GM21515 (cell line): Measurements from ENCODE around the gene MYH9.
"Not testable (repeated sequence)": the region's sequence is repeated elsewhere in the genome, so short reads cannot be mapped to it uniquely, and the experiment has no call there.

Experiments
- ATAC-seq: cut with Tn5 transposase; IDR thresholded peaks from one replicate; pipeline ENCODE4 v1.9.1; 2021; ENCODE audit not compliant: unreplicated experiment

MYH9 gene

DNA sequence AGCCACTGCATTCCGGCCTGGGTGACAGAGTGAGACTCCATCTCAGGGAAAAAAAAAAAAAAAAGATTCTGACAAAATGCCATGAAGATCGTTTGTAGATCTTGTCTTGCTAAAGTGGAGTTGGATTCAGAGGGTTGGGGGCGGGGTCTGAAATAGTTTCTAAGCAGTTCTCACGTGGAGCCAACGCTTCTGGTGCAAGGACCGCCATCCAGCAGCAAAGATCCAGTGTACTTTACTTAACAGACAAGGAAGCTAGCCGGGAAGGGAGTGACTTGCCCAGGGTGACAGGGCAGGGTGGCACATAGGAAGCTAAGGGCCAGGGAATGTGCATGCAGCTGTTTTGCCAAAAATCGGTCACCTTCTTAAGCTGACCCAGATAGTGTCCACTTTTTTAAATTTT lies 107.4 kb downstream of the MYH9 start:
- no peak for ATAC-seq

DNA sequence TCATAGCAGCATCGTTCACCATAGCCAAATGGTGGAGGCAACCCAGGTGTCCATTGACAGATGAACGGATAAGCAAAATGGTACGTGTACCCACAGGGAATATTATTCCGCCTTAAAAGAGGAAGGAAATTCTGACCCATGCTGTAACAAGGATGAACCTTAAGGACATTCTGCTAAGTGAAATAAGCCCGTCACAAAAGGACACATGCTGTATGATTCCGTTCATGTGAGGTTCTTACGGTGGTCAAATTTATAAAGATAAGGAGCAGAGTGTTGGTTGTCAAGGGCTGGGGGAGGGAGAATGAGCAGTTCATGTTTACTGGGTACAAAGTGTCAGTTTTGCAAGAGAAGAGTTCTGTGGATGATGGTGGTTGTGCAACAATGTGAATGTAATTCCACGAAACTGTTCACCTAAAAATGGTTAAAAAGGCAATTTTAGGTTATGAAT lies 108.5 kb downstream of the MYH9 start:
- ATAC-seq = no peak

DNA sequence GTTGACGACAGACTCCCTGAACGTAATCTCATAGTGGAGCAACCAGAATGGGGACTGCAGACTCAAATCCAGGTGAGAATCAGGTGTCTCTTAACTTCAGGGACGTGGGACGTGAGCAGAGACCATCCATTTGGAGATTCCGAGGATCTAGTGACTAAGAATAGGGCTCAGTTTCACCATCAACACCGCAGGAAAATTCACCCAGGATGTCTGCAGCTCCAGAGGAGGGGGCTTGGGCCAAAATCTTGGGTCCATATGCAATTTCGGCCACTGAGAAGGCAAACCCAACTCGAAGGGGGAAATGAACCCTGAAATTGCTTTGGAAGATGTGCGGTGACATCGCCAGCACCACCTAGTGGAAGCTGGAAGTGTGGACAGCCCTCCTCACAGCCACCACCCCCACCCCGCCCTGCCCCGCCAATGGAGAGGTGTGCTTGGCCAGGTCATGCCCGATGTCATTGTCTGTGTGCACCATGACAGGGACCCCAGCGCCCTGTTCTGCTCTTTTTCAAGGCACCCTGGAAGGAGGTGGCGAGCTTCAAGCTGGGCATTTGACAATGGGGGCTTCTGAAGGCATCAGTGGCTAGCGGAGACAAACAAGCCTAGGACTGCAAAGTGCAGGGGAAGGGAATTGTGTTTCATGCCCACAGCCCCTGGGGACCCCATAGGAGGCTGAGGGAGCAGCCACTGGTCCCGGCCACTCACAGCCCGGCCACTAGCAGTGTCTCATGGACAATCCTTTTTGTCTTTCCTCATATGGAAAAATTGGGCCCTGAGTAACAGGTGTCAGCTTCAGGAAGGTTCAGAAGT lies 110.1 kb downstream of the MYH9 start:
- no peak for ATAC-seq

DNA sequence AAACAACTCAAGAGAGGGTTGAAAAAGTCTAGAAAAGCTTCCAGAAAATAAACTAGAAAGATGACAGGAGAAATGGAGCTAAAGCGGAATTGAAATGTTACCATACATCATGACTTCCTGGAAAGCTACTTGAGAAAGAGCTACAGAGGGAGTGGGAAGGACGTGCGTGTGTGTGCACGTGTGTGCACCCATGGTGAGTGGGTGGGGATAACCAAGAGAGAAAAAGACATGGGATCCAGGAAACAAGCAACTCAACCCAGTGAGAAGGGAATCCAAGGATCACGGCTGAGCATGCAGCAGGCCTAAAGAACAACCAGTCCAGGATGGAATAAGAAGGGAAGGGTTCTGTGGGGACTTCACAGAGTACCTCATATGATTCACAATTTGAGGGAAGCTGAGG lies 113.2 kb downstream of the MYH9 start:
- ATAC-seq = no peak

DNA sequence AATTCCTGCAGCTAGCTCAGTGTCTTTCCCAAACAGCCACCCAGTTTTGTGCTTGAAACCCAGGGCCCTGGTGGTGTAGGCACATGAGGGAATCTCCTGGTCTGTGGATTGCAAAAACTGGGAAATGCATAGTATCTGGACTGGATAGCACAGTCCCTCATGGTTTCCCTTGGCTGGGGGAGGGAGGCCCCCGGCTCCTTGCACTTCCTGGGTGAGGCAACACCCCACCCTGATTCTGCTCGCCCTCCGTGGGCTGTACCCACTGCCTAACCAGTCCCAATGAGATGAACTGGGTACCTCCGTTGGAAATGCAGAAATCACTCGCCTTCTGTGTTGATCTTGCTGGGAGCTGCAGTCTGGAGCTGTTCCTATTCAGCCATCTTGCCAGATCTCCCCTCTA lies 115.8 kb downstream of the MYH9 start:
- not testable (repeated sequence) for ATAC-seq

DNA sequence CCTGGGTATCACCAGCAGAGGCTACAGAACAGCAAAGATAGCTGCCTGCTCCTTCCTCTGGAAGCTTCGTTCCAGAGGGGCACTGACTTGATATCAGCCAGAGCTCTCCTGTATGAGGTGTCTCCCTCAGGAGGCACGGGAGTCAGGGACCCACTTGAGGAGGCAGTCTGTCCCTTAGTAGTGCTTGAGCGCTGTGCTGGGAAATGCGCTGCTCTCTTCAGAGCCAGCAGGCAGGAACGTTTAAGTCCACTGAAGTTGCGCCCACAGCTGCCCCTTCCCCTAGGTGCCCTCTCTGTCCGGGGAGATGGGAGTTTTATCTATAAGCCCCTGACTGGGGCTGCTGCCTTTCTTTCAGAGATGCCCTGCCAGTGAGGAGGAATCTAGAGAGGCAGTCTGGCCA lies 116.5 kb downstream of the MYH9 start:
- ATAC-seq = not testable (repeated sequence)

DNA sequence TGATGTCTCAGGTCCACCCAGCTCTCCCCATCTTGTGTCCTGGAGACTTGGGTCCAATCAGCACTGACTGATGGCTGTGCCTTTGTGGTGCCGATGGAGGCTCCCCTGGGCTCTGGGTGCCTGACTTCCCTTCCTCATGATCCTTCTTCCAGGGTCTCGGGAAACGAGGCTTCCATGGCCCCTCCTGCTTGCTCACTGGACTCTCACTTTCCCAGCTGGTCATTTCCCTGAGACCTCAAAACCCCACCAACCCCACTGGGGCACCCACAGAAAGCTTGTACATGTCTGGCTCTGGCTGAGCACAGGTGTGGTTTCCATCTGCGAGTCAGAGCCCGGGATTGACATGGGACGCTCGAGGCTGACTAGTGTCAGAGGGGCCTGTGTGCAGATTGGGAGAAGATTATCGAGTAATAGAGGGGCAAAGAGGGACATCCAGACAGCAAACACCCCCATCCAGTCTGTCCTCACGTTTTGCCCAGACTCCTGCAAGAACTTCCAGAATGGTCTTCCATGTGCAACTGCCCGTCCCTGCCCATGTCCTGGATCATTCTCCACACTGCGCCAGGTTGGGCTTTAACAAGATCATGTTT lies 119.8 kb downstream of the MYH9 start:
- ATAC-seq = no peak

DNA sequence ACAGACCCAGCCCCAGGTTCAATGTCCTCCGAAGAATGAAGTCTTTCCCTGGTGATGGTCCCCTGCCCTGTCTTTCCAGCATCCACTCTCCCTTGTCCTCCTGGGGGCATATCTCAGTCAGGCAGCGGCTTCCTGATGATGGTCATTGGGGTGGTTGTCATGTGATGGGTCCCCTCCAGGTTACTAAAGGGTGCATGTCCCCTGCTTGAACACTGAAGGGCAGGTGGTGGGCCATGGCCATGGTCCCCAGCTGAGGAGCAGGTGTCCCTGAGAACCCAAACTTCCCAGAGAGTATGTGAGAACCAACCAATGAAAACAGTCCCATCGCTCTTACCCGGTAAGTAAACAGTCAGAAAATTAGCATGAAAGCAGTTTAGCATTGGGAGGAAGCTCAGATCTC lies 120.7 kb downstream of the MYH9 start:
- no peak for ATAC-seq

DNA sequence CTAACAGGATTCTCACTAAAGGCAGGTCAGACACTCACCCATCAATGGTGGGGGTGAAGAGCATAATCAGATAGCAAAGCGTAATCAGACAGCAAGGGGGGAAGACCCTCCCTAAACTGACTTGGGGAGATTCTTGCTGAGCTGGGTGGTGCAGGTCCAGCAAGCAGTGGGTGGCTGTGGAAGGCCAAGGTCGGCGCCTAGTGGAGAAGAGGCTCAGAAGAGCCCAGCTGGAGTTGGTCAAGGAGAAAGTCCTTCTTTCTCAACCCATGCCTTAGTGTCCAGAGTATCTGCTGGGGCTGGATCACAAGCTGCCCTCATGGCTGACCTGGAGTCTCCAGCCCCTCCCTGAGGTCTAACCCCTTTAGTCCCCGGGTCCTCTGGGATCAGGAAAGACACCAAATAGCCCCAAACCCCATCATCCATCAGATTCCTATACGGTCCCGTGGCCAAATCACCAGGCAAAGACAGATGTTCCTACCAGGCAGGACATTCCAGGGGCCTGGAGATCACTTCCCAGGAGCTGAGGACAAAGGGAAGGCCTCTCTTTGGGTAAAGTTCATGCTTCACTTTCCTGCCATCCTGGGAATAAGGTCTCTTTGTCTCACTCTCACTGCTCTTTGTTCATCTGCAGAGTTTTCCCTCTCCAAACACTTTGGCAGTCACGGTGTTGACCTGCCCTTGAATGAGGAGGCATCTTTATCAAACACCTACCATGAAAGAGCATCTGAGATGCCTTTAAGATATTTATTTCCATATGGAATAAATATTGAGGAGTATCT lies 123.7 kb downstream of the MYH9 start:
- ATAC-seq = not testable (repeated sequence)

DNA sequence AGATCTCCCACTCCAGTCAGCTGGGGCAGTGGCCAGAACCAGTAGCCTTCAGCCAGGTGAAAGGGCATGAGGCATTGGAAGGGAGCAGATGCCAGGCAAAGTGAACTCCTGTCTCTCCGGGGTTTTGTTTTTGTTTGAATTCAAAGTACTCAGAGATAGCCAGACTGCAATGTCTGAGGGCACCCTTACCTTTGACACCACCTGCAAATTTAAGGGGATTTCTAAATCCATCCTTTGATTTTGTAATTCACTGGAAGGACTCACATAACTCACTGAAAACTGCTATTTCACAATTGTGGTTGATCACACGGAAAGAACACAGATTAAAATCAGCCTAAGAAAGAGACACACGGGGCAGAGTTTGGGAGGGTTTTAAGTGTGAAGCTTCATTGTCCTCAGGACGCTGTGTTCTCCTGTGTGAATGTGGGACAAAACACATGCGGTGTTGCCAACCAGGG lies 124.5 kb downstream of the MYH9 start:
- not testable (repeated sequence) for ATAC-seq

DNA sequence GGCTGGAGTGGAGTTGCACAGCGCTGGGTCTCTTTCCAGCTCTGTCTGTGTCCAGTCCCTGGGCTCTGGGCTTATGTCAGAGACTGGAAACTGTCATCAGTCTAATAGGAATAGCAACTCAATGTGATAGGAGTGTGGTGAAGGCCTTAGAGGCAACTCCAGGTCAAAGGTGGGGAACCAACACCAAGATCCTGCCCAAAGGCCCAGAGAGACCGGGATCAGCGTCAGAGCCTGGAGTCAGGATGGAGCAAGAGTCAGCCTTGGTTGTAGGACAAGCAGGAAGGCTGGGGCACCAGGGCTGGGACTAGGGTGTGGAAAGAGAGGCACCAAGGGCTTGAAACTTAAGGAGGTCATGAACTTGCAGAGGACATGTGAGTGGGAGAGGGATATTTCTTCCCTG lies 125.5 kb downstream of the MYH9 start:
- not testable (repeated sequence) for ATAC-seq

DNA sequence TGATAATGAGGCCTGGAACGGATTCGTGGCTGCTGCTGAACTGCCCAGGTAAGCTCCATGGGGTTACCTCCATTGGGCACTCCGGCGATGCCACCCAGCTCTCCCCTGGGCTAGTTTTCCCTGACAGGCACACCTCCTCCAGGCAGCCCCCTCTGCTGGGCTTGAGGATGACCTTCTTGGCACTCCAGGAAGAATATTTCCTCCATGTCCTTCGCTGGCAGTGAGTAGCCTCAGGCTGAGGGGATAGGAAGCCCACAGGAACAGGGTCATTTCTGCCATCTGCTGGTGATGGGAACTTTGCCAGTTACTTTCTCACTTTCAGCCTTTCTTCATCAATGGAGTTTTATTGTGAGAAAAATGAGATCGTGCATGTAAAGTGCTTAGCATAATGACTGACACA lies 126.1 kb downstream of the MYH9 start:
- ATAC-seq = not testable (repeated sequence)

DNA sequence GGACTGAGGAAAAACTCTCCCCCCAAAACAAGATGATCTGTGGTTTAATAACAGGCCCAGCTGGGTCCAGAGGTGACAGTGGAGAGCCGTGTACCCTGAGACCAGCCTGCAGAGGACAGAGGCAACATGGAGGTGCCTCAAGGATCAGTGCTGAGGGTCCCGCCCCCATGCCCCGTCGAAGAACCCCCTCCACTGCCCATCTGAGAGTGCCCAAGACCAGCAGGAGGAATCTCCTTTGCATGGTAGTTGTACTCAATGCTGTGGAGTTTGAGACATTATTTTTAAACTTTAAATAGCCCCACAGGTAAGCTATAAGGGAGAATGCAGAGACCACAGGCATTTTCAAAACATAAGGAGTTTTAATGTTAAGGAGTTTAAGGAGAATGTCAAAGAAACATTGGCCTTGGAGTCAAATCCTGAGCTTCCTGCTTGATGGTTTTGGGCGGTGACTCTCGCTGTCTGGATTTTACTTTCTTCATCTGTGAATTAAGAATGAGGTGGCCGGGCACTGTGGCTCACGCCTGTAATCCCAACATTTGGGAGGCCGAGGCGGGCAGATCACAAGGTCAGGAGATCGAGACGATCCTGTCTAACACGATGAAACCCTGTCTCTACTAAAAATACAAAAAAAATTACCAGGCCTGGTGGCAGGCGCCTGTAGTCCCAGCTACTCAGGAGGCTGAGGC lies 128.0 kb downstream of the MYH9 start:
- ATAC-seq = no peak

DNA sequence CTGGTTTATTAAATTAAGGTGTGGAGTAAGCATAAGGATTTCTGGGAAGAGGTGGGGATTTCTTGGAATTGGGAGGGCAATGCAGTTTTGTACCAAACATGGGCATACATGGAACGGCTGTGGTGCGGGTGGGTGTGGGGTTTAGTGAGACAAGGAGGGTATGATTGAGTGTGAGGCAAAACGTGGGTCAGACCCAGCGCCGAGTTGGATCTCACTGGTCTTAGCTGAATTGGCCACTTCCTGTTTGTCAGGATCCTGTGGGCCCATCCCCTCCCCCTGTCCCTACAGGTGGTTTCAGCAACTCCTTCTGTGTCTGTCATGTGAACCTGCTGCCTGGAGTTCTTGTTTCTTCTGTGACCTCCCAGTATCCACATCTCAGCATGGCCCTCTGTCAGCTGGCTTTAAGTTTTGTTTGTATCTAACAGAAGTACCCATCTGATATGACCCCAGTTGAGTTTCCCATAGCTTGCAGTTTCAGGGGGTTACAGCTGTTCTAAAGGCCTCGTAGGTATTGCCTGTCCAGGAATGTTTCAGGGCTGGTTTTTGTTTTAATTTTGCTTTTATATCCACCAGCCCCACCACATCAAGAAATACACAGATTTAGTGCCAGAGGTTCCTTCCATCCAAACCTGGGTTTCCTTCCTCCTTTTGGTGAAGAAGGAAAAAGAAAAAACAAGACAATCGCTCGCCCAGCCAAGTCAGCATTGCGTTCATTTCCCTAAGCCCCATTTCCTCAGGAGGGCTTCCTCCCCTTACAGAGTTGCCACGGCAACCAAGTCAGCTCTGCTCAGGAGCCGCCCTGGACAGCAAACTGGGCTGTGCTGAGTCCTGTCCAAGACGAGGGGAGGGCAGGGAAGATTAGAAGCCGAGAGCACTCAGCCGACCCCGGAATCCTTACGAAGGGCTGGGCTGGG lies 128.8 kb downstream of the MYH9 start:
- no peak for ATAC-seq

DNA sequence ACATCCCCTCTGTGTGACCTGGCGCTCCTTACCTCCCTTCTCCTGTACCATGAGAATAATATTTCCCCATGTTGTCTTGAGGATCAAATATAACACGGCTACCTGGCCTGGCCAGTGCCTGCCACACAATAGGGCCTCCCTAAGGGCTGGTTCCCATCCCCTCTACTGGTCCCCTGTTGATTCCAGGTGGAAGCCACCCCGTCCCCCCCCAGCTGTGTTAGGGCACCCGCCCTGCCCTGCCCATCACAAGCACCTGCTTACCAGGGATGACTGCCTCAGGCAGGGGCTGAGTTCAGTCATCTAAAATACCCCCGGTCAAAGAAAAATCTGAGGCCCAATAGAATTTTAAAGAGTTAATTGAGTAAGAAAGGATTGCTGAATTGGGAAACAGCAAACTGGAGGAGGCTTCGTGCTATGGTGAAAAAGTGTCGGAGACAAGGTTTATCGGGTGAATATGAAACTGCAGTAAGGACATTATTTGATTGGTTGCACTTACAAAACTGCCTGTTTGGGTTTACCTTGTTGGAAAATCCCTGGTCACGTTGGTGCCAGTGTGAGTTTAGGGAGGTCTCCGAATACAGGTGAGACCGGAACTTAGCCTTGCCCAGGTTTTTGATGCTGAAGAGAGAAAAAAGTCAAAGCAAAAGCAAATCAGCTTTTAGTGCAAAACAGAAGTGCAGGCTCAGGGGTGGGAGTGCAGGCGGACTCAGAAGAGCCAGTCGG lies 129.7 kb downstream of the MYH9 start:
- no peak for ATAC-seq

DNA sequence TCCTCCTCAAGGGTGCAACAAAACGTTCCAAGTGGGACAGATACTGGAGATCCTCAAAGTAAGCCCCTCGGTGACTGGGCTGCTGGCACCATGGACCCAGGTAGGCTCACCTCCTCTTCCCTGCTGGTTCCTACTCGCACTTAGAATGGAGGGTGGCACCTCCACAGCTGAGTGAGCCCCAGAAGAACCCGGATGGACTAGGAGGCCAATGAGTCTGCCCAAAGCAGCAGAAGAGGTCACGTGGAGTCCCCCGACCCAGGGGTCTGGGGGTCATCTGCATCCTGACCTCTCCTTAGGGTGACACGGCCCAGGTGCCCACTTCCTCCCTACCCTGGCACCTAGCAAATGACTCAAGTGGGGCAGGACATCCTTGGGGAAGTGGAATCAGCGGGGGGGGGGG lies 130.5 kb downstream of the MYH9 start:
- no peak for ATAC-seq

DNA sequence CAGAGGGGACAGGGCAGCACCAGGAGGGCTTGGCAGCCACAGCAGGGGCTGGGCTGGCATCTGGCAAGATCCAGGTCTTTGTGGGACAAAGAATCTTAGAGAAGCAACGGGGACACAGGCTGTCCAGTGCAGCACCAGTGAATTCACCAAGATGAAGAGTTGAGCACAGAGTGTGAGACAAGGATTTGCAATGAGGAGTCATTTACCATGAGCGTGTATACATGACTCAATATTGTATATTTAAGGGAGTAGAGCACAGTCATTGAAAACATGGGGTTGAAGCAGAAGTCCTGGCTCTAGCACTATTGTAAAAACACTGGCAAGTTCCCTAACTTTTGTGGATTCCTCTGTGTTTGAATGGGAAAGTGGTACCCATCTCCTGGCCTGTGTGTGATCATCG lies 131.3 kb downstream of the MYH9 start:
- ATAC-seq = no peak

DNA sequence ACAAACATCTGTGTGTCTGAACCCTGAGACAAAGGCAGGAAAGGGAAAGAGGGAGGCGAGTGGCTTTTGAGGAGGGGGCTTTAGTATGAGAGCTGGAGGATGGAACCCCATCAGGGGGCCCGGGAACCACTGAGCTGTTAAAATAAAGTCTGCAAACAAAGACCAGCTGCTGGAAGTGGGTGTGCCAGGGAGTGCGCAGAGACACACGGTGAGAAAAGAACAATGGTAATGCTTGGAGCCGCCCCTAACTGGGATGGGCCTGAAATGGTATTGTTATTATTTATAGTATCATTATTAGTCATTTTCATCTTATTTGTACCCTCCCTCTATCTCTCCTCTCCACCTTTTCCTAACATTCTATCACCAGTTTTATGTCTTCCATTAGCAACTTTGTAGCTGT lies 132.2 kb downstream of the MYH9 start:
- not testable (repeated sequence) for ATAC-seq
